HG03460 (cell line): ENCODE measurements around the gene LUM.
A peak's percentile ranks its signal among the peaks of the same experiment; 100 is the strongest.
"Not testable (repeated sequence)": the region's sequence is repeated elsewhere in the genome, so short reads cannot be mapped to it uniquely, and the experiment has no call there.

Experiments used
- ATAC-seq: cut with Tn5 transposase; IDR thresholded peaks from one replicate; pipeline ENCODE4 v1.9.1; 2021; ENCODE audit not compliant: unreplicated experiment

The LUM gene

GRCh38 chr12:91110311-91110924 is 876 bp downstream of the LUM start:
- ATAC-seq = no peak

GRCh38 chr12:91109581-91110310 is 1.5 kb downstream of the LUM start:
- no peak for ATAC-seq

GRCh38 chr12:91109148-91109564 is 2.1 kb downstream of the LUM start:
- peak; percentile 75 for ATAC-seq

- ATAC-seq = no peak
Observed at GRCh38 chr12:91108196-91108755, 3.0 kb downstream of the LUM start.

GRCh38 chr12:91106283-91106682 is 5.0 kb downstream of the LUM start:
- ATAC-seq = no peak

- ATAC-seq = no peak
Observed at GRCh38 chr12:91105807-91106206, 5.5 kb downstream of the LUM start.

GRCh38 chr12:91104812-91105466 is 6.4 kb downstream of the LUM start:
- ATAC-seq = no peak

GRCh38 chr12:91103624-91104023 is 7.7 kb downstream of the LUM start:
- no peak for ATAC-seq

- ATAC-seq = no peak
Observed at GRCh38 chr12:91103101-91103500, 8.2 kb downstream of the LUM start.

- ATAC-seq = no peak
Observed at GRCh38 chr12:91100906-91101305, 10.4 kb downstream of the LUM start.

GRCh38 chr12:91099836-91100235 is 11.5 kb downstream of the LUM start:
- ATAC-seq = no peak

- ATAC-seq = no peak
Observed at GRCh38 chr12:91099341-91099740, 12.0 kb downstream of the LUM start.

GRCh38 chr12:91098941-91099340 is 12.4 kb downstream of the LUM start:
- no peak for ATAC-seq

GRCh38 chr12:91098461-91098860 is 12.8 kb downstream of the LUM start:
- ATAC-seq = no peak

GRCh38 chr12:91094957-91095356 is 16.3 kb downstream of the LUM start:
- ATAC-seq = no peak

GRCh38 chr12:91094032-91094662 is 17.1 kb downstream of the LUM start:
- ATAC-seq = no peak

- ATAC-seq = no peak
Observed at GRCh38 chr12:91093341-91093740, 18.0 kb downstream of the LUM start.

GRCh38 chr12:91091916-91092715 is 19.2 kb downstream of the LUM start:
- ATAC-seq = no peak

- ATAC-seq = not testable (repeated sequence)
Observed at GRCh38 chr12:91089953-91090352, 21.3 kb downstream of the LUM start.

GRCh38 chr12:91080041-91080440 is 31.3 kb downstream of the LUM start:
- no peak for ATAC-seq

GRCh38 chr12:91078501-91078900 is 32.8 kb downstream of the LUM start:
- no peak for ATAC-seq
